ENCODE data around the gene MUC4.
"Not testable (repeated sequence)": the region's sequence is repeated elsewhere in the genome, so short reads cannot be mapped to it uniquely, and the experiment has no call there.

GRCh38 chr3:195781236-195781635 is 30.5 kb downstream of the MUC4 start:
- TF ChIP-seq POLR2A (IDR thresholded peaks at IDR 0.05; ENCODE audit: extremely low read depth, insufficient read length); CTCF (IDR thresholded peaks at IDR 0.05; ENCODE audit: low read depth, low read length): not testable (repeated sequence)
